GM18867 (cell line): ENCODE results near the gene GMCL1.
"Not testable (repeated sequence)": the region's sequence is repeated elsewhere in the genome, so short reads cannot be mapped to it uniquely, and the experiment has no call there.

ENCODE experiments used
- ATAC-seq: cut with Tn5 transposase; IDR thresholded peaks from one replicate; pipeline ENCODE4 v1.9.1; 2021; ENCODE audit warnings: mild to moderate bottlenecking, moderate library complexity; ENCODE audit not compliant: unreplicated experiment

Gene GMCL1

GRCh38 chr2:69807821-69808540, 21.5 kb upstream of the GMCL1 start:
- ATAC-seq = no peak

GRCh38 chr2:69810550-69810949, 18.9 kb upstream of the GMCL1 start:
- ATAC-seq = no peak

- ATAC-seq = no peak
These were observed 18.4 kb upstream of the GMCL1 start for GRCh38 chr2:69811018-69811417.

GRCh38 chr2:69811591-69811990, 17.9 kb upstream of the GMCL1 start:
- no peak for ATAC-seq

GRCh38 chr2:69815717-69816116, 13.7 kb upstream of the GMCL1 start:
- ATAC-seq = no peak

GRCh38 chr2:69816923-69817542, 12.4 kb upstream of the GMCL1 start:
- no peak for ATAC-seq

GRCh38 chr2:69817729-69818501, 11.5 kb upstream of the GMCL1 start:
- no peak for ATAC-seq

GRCh38 chr2:69827796-69828540, 1.5 kb upstream of the GMCL1 start:
- ATAC-seq = no peak

- no peak for ATAC-seq
These were observed 563 bp upstream of the GMCL1 start for GRCh38 chr2:69828938-69829255.

GRCh38 chr2:69830045-69830905, 815 bp downstream of the GMCL1 start:
- peak; percentile 32 for ATAC-seq

- not testable (repeated sequence) for ATAC-seq
These were observed 1.4 kb downstream of the GMCL1 start for GRCh38 chr2:69830906-69831241.

- no peak for ATAC-seq
These were observed 2.0 kb downstream of the GMCL1 start for GRCh38 chr2:69831354-69831905.

- ATAC-seq = no peak
These were observed 4.3 kb downstream of the GMCL1 start for GRCh38 chr2:69833752-69834151.

- no peak for ATAC-seq
These were observed 6.2 kb downstream of the GMCL1 start for GRCh38 chr2:69835666-69836065.

- no peak for ATAC-seq
These were observed 6.9 kb downstream of the GMCL1 start for GRCh38 chr2:69836316-69836715.

GRCh38 chr2:69837533-69837932, 8.1 kb downstream of the GMCL1 start:
- no peak for ATAC-seq

GRCh38 chr2:69843993-69844392, 14.5 kb downstream of the GMCL1 start:
- no peak for ATAC-seq

GRCh38 chr2:69844560-69844959, 15.1 kb downstream of the GMCL1 start:
- ATAC-seq = no peak

- ATAC-seq = no peak
These were observed 17.0 kb downstream of the GMCL1 start for GRCh38 chr2:69846182-69847067.
